Thyroid gland (tissue), 4 donors: ENCODE measurements around the gene ZNF57. TPM values are rescaled to one million over a fixed set of nuclear protein-coding genes. Genes with fewer than 3 reads are reported as not detected.
"Not testable (repeated sequence)": the region's sequence is repeated elsewhere in the genome, so short reads cannot be mapped to it uniquely, and the experiment has no call there.

Experiments
- DNase-seq, 2 donors: peaks; one replicate each; pipeline ENCODE4 v3.0.0-alpha.2; 2019
- H3K27ac ChIP-seq, 3 donors: fragments of 200-600 bp; sonication (generic); 1 replicate in 2 of 3; 2 replicates in 1 of 3; pipeline ENCODE4 v1.5.1; 2016 to 2019; ENCODE audit warnings: mild to moderate bottlenecking in 1 of 3, moderate library complexity in 1 of 3
- H3K27me3 ChIP-seq: fragments of 200-600 bp; sonication (generic); one replicate; pipeline ENCODE4 v1.5.1; 2019
- H3K36me3 ChIP-seq, 2 donors: fragments of 200-600 bp; sonication (generic); one replicate each; pipeline ENCODE4 v1.5.1; 2016 to 2019
- H3K4me1 ChIP-seq, 2 donors: fragments of 200-600 bp; sonication (generic); one replicate each; pipeline ENCODE4 v1.5.1; 2017 to 2019
- H3K4me3 ChIP-seq, 3 donors: fragments of 200-600 bp; sonication (generic); replicated peaks in 1 of 3; 1 replicate in 2 of 3; 2 replicates in 1 of 3; pipeline ENCODE4 v1.5.1; 2016; ENCODE audit warnings: mild to moderate bottlenecking in 1 of 3
- H3K9me3 ChIP-seq: fragments of 200-600 bp; sonication (generic); one replicate; pipeline ENCODE4 v1.5.1; 2017
- POLR2A ChIP-seq, 2 donors: fragments of 450-650 bp; IDR thresholded peaks; one replicate each; pipeline ENCODE4 v1.6.1; 2017; ENCODE audit warnings: antibody characterized with exemption in 2 of 2, mild to moderate bottlenecking in 2 of 2, moderate library complexity in 1 of 2
- WGBS, 2 donors: methylation state at CpG; one replicate each; pipeline ENCODE4 v1.1.5; 2017; 5-methylcytosine and 5-hydroxymethylcytosine counted together
- intact Hi-C: fragments of 100-400 bp; cut with DNase I; formaldehyde crosslinking; loops from one replicate; pipeline ENCODE4 v1.15.1; 2023
- total RNA-seq, 4 donors: library from RNA; depleted of rRNA; stranded (reverse); fragments of >200 nt; gene quantifications; one replicate each; pipeline ENCODE4 v1.2.3, GENCODE V29; 2016
- TF ChIP-seq, protein P1 (sequence below), 6 experiments: fragments of 200-600 bp in 3 of 6; fragments of 450-650 bp in 3 of 6; sonication (generic) in 3 of 6; IDR thresholded peaks; one replicate each; pipeline ENCODE4 v1.5.1; 2016 to 2019; ENCODE audit warnings: antibody characterized with exemption in 6 of 6, mild to moderate bottlenecking in 2 of 6, inconsistent platforms in 1 of 6, moderate library complexity in 1 of 6

ZNF57 gene
- total RNA-seq, 4 donors from 2014 or later, result 3.1 to 4.8 (median 3.6) TPM

GRCh38 chr19:2883686-2884439 lies 16.9 kb upstream of the ZNF57 start:
- Histone ChIP-seq H3K4me1 (no peaks in the 10 kb centered on the region), H3K36me3 (no peaks in the 10 kb centered on the region), H3K4me3 (no peak overlapping the region), H3K27ac (no peak overlapping the region), H3K27me3 (no peaks in the 10 kb centered on the region), H3K9me3 (no peaks in the 10 kb centered on the region)
- DNase-seq, result no peak
- intact Hi-C loops, result no loop called here
- 76 to 85% methylated on average over 14 of the region's 14 CpGs for WGBS, 2 donors
- TF ChIP-seq POLR2A (IDR thresholded peaks at IDR 0.05), result no peak
- TF ChIP-seq, protein P1, sequence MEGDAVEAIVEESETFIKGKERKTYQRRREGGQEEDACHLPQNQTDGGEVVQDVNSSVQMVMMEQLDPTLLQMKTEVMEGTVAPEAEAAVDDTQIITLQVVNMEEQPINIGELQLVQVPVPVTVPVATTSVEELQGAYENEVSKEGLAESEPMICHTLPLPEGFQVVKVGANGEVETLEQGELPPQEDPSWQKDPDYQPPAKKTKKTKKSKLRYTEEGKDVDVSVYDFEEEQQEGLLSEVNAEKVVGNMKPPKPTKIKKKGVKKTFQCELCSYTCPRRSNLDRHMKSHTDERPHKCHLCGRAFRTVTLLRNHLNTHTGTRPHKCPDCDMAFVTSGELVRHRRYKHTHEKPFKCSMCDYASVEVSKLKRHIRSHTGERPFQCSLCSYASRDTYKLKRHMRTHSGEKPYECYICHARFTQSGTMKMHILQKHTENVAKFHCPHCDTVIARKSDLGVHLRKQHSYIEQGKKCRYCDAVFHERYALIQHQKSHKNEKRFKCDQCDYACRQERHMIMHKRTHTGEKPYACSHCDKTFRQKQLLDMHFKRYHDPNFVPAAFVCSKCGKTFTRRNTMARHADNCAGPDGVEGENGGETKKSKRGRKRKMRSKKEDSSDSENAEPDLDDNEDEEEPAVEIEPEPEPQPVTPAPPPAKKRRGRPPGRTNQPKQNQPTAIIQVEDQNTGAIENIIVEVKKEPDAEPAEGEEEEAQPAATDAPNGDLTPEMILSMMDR (IDR thresholded peaks at IDR 0.05), result no peak

DNA sequence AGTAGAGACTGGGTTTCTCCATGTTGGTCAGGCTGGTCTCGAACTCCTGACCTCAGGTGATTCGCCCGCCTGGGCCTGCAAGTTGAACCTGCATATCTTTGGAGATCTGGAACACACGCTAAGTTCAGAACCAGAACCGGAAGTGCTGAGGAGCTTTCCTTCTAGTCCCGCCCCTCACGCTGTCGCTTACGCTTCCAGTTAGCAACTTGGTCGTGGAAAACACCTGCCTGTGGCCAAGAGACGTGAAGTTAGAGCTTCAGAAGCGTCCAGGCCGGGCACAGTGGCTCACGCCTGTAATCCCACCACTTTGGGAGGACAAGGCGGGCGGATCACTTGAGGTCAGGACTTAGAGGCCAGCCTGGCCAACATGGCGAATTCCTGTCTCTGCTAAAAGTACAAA lies 15.0 kb upstream of the ZNF57 start:
- Histone ChIP-seq H3K9me3 (no peaks in the 10 kb centered on the region), H3K4me3 (no peak overlapping the region), H3K36me3 (no peaks in the 10 kb centered on the region), H3K27ac (no peak overlapping the region), H3K27me3 (no peaks in the 10 kb centered on the region), H3K4me1 (no peaks in the 10 kb centered on the region)
- intact Hi-C loops, result loop anchor here (5.0 kb wide), 1 partner anchor 277 kb away; no protein-coding TSS in a partner anchor
- WGBS, 2 donors, result 86 to 92% methylated on average over 17 of the region's 17 CpGs
- no peak for TF ChIP-seq POLR2A (IDR thresholded peaks at IDR 0.05)
- TF ChIP-seq, protein P1 (IDR thresholded peaks at IDR 0.05), result no peak
- DNase-seq, result no peak

DNA sequence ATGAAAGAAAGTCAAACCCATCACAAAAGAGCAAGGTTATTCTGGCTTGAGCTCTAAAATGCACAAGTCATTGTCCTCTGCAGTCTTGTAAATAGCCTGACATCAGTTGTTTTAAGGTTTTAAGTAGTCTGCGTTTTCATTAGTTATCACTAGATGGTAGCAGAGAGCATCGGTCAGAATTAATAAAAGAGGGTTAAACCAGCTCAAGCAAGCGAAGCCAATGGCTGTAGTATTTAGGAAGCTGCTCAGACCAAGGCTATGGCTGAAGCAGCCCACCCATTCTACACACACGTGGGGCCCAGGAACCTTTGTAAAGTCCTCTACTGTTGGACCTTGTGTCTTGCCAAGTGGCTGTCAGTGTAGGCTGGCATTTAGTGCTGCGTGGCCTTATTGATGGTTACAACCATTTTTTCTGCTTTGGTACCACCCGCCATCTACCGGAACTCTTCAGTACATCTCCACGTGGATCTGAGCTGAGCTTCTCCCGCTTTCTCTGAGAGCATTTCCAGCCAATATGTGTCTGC lies 13.3 kb upstream of the ZNF57 start:
- no peak for DNase-seq
- Histone ChIP-seq H3K36me3 (no peaks in the 10 kb centered on the region), H3K4me3 (no peak overlapping the region), H3K27me3 (no peaks in the 10 kb centered on the region), H3K4me1 (no peaks in the 10 kb centered on the region), H3K27ac (no peak overlapping the region), H3K9me3 (no peaks in the 10 kb centered on the region)
- TF ChIP-seq, protein P1 (IDR thresholded peaks at IDR 0.05), result peak; percentile 26 to 70 (median 57)
- TF ChIP-seq POLR2A (IDR thresholded peaks at IDR 0.05), result no peak
- intact Hi-C loops, result loop anchor here (5.0 kb wide), 1 partner anchor 275 kb away; no protein-coding TSS in a partner anchor
- WGBS, 2 donors, result 23 to 26% methylated on average over 9 of the region's 9 CpGs

GRCh38 chr19:2888731-2889224 lies 11.9 kb upstream of the ZNF57 start:
- intact Hi-C loops, result loop anchor here (5.0 kb wide), 1 partner anchor 274 kb away; no protein-coding TSS in a partner anchor
- Histone ChIP-seq H3K4me3 (no peak overlapping the region), H3K4me1 (no peaks in the 10 kb centered on the region), H3K36me3 (no peaks in the 10 kb centered on the region), H3K27me3 (no peaks in the 10 kb centered on the region), H3K9me3 (no peaks in the 10 kb centered on the region), H3K27ac (no peak overlapping the region)
- peak in 1 of 2 donors; percentile 34 for DNase-seq
- TF ChIP-seq, protein P1 (IDR thresholded peaks at IDR 0.05), result no peak
- TF ChIP-seq POLR2A (IDR thresholded peaks at IDR 0.05), result no peak
- 74 to 84% methylated on average over 28 to 32 of the region's 37 CpGs for WGBS, 2 donors

DNA sequence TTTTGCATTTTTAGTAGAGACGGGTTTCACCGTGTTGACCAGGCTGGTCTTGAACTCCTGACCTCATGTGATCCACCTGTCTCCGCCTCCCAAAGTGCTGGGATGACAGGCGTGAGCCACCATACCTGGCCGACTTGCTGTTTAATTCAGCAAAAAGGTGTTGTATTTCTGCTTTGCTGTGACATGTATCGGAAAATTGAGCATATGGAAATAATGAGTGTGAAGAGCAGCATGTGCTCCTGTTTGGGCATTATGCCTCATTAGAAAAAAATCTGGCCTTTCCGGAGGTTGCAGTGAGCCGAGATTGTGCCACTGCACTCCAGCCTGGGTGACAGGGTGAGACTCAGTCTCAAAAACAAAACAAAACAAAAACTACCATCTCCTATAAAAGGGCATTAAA lies 10.2 kb upstream of the ZNF57 start:
- H3K27me3 ChIP-seq, H3K4me1 ChIP-seq, H3K4me3 ChIP-seq, H3K27ac ChIP-seq, intact Hi-C loops, H3K36me3 ChIP-seq, DNase-seq, H3K9me3 ChIP-seq: not testable (repeated sequence)
- 76 to 82% methylated on average over 8 of the region's 8 CpGs for WGBS, 2 donors
